GM21423 (cell line): ENCODE results near the gene TLN1.
A peak's percentile ranks its signal among the peaks of the same experiment; 100 is the strongest.

Experiments
- ATAC-seq: cut with Tn5 transposase; IDR thresholded peaks from one replicate; pipeline ENCODE4 v1.9.1; 2021; ENCODE audit warnings: mild to moderate bottlenecking, moderate library complexity; ENCODE audit not compliant: unreplicated experiment

The TLN1 gene

DNA sequence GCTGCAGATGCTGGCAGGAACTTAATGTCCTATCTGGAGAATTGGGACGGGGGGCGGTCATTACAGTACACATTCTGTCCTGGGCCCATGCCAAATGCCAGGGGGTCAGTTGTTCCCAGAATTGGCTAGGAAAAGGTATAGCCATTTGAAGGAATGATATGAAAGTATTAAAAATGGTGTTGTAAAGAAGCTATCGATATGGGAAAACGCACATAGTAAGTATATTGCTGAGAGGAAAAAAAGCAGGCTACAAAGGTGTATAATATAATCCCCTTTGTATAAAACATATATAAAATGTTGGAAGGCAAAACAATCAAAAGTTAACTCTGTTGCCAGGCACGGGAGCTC is 66.5 kb downstream of the TLN1 start:
- ATAC-seq: no peak

DNA sequence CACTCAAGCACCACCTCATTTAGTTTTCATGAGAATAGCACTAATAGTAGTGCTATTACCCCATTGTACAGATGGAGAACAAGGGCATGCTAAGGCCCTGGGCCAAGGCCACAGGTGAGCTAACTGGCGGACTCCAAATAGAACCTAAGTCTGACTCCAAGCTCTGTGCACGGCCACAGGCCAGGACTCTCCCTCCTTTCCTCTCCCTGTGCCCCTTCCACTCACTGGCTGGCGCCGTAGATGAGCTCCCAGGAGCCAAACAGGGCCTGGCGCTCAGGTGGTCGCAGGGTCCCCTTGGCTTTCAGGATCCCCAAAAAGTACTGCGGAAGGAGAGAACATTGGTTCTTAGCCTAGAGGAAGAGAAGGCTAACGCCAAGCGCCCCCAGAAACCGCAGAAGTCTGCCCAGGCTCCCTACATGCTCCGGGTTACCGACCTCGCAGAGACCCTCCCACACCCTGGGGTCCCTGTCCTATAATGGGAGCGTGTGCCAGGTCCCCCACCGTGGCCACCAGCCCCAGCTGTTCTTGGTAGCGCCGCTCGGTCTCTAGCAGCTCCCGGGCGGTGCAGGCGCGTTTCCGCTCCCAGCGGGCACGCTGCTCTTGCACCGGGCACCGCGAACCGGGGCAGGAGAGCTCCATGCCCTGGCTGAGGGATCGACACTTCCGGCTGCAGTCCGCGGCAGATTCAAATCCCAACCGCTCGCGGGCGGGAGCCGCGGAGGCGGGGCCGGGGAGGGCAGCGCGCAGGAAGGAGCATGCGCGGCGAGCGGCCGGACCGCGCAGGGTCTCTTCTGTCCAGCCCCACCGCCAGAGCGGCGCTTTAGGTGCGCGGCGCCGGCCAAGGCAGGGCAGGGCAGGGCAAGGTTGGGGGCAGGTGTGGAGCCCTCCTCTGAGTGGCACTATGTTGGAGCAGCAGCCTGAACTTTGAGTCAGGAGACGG is 67.2 kb downstream of the TLN1 start, which contains the start of gene ARHGEF39:
Gene ARHGEF39, minus strand, starts transcription at position 665 of the 940 bp plus-strand sequence. Its CDS starts 26 bp downstream, at position 639.
- ATAC-seq: peak; percentile 76

DNA sequence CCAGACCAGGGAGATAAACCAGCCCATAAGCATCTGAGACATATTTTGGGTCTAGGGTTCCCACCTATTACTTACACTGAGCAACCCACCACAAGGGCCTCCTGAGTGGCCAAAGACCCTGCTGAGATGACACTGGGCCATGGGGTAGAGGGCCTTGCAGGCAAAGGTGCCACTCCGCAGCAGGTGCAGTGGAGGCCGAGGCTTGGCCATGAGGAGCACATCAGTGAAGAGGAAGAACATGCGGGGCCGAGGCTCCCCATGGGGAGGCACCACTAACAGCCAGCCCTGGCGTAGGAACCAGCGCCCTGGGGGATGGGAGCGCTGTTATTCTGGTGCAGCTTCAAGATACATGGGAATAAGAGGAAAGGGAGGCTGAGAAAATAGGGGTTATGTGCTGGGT is 69.6 kb downstream of the TLN1 start:
- no peak for ATAC-seq

DNA sequence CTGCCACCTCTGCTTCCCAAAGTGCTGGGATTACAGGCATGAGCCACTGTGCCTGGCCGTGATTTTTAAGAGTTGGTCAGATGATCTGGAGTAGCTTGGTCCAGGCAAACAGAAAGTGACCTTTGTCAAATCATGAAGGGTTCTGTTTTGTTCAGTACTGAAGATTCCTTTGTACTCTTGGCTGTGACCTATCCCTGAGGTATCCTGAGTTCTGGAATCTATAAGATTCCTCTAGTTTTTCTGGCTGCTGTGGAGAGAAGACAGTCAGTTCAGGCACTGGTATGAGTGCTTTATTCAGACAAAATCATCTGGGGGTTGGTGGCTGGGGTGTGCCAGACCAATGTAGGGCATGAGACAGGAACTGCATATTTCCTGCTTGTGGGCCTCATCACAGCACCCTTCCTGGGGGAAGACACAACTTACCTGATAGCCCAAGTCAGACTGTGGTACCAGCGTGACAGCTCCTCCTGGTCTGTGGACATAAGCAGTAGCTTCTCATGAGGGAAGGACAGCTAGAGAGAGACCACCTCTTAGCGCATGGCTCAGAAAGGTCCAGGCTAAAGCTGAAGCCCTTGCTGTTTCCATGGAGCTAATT is 70.1 kb downstream of the TLN1 start:
- no peak for ATAC-seq

DNA sequence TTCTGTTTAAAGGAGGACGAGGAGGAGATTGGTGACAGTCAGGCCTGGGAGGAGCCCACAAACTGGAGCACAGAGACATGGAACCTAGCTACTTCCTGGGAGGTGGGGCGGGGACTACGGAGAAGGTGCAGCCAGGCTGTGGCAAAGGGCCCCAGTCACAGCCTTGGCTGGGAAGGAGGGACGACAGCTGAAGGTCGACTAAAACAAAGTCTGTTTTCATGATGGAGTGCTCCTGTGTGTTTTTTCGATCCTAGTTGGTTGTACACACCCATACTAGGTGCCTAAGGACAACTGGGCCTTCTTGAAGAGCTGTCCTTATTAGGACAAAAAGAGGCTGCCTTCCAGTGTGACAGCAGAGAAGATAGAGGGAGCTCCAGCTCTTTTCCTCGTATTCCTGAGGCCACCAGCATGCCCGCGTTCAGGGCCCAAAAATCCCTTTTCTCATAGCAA is 71.0 kb downstream of the TLN1 start:
- no peak for ATAC-seq

DNA sequence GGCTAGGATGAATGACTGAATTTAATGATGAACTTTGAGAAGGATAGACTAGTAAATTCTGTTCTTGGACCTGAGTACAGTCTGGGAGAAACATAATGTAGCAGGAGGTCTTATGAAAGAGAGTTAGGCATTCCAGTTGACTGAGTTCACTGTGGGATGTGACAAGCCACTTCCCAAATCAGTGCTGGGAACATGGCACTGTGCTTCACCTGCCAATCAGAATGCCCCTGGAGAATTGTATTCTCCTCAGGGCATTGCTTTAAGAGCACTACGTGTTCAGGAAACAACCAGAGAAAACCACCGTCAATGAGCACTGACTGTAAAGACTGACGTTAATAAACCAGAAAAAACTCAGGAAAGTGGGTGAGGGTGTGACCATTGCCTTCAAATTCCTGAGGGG is 72.7 kb downstream of the TLN1 start:
- ATAC-seq: no peak

DNA sequence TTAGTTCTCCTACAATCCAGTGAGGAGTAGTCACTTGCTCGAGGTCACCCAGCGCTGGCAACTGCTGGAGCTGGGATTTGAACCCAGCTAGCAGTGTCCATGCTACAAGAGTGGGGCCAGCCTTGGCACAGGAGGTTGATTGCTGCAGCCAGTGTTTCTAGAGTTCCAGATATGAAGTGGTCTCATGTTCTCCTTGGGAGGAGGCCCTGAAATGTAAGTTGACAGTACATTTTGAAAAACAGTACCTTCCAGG is 73.1 kb downstream of the TLN1 start:
- no peak for ATAC-seq

DNA sequence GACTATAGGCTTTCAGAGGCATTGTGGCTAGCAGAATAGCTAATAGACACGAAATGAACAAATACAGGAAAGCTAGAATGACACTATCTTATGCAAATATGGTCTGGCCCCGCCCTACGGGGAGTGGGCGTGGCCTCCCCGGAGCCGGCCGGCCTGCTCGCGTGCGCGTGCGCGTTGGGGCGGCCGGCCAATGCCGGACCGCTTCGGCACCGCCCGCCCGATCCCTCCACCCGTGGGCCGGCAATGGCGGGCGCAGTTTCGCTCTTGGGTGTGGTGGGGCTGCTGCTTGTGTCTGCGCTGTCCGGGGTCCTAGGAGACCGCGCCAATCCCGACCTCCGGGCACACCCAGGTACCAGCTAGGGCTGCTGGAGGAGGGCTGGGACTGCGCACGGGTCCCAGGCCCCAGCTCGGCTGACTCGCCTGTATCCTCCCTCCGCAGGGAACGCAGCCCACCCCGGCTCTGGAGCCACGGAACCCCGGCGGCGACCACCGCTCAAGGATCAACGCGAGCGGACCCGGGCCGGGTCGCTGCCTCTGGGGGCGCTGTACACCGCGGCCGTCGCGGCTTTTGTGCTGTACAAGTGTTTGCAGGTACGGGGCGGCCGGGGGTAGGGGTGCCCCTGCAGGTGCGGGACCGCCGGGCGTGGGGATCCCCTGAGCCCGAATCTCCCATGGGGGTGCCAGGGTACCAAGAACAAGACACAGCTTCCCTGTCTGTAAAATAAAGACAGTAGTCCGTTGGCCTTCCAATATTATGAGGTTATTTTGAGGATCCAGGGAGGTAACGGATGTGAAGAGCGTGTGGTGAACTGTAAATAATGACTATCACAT is 73.6 kb downstream of the TLN1 start, which contains the start of gene CCDC107:
Gene CCDC107, plus strand, starts transcription at position 156 of the 831 bp plus-strand sequence. Its CDS starts 88 bp downstream, at position 244.
- peak; percentile 55 for ATAC-seq

DNA sequence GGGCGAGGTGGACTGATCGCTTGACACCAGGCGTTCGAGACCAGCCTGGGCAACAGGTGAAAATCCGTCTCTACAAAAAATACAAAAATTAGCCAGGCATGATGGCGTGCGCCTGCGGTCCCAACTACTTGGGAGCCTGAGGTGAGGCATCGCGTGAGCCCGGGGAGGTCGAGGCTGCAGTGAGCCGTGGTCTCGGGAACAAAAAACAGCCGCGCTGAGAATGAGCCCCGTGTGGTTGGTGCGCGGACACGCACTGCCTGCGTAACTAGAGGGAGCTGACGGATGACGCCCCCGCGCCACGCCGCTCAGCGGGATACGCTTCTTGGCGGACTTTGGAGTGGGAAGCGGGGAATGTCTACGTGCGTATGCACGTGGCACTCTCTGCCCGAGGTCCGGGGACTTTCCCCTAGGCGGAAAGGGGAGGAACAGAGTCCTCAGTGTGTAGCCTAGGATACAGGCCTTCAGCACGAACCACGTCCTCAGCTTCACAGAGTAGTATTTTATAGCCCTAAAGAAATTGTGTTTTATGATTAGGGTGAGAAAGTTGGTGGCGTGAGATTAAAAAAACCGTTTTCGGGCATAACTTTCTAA is 74.4 kb downstream of the TLN1 start, which contains the start of gene RMRP:
Gene RMRP, minus strand, starts transcription at position 474 of the 591 bp plus-strand sequence.
- peak; percentile 84 for ATAC-seq

DNA sequence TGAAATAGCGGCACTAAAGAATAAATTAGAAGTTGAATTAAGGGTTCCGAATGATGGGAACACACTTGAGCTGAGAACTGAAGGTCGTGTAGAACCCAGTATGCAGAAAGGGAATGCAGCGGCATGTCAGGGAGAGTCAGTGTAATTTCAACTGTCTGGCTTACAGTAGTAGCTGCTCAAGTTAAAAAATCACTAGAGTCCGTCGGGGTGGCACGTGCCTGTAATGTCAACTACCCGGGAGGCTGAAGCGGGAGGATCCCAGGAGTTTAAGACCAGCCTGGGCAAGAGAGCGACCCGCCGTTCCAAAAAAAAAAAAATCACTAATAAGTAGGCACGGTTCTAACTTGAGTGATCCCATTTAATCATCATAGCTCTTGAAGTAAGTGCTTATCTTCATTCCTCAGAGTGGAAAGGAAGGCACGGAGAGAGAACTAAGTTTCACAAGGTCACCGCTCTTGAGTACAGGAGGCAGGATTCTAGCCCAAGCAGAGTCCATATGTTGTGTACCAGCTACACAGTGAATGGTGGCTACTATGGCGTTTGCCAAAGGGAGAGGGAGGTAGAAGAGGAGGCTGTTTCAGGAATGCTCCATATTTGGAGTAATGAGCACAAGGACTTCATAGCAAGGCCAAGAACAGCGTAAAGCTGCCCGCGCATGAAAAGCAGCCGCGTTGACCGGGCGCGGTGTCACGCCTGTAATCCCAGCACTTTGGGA is 75.0 kb downstream of the TLN1 start:
- no peak for ATAC-seq

DNA sequence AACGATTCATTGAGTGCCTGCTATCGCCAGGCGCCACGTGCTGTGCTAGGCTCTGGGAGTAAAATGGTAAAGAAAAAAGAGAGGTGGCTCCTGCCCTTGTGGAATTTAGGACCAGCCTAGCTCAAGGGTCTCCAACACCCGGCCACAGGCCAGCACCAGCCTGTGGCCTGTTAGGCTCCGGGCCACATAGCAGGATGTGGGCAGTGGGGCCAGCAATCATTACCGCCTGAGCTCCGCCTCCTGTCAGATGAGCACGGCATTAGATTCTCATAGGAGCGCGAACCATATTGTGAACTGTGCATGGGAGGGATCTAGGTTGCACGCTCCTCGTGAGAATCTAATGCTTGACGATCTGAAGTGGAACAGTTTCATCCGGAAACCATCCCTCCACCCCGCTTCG is 75.6 kb downstream of the TLN1 start:
- ATAC-seq: no peak

DNA sequence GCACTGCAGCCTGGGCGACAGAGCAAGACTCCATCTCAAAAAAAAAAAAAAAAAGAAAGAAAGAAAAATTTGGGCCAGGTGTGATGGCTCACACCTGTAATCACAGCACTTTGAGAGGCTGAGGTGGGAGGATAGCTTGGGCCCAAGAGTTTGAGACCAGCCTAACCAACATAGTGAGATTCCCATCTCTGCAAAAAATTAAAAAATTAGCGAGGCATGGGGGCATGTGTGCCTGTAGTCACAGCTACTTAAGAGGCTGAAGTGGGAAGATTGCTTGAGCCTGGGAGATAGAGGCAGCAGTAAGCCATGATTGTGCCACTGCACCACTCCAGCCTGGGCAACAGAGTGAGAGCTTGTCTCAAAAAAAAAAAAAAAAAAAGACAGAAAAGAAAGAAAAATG is 78.4 kb downstream of the TLN1 start:
- ATAC-seq: no peak

DNA sequence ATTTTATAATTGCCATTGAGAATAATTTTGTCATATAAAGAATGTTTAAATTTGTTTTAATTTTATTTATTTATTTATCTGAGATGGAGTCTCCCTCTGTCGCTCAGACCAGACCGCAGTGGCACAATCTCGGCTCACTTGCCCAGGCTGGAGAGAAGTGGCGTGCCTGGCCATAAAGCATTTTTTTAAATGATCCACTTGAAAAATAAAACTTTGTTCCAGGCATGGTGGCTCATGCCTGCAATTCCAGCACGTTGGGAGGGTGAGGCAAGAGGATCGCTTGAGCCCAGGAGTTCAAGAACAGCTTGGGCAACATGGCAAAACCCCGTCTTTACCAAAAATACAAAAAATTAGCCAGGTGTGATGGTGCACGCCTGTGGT is 79.2 kb downstream of the TLN1 start:
- ATAC-seq: no peak

DNA sequence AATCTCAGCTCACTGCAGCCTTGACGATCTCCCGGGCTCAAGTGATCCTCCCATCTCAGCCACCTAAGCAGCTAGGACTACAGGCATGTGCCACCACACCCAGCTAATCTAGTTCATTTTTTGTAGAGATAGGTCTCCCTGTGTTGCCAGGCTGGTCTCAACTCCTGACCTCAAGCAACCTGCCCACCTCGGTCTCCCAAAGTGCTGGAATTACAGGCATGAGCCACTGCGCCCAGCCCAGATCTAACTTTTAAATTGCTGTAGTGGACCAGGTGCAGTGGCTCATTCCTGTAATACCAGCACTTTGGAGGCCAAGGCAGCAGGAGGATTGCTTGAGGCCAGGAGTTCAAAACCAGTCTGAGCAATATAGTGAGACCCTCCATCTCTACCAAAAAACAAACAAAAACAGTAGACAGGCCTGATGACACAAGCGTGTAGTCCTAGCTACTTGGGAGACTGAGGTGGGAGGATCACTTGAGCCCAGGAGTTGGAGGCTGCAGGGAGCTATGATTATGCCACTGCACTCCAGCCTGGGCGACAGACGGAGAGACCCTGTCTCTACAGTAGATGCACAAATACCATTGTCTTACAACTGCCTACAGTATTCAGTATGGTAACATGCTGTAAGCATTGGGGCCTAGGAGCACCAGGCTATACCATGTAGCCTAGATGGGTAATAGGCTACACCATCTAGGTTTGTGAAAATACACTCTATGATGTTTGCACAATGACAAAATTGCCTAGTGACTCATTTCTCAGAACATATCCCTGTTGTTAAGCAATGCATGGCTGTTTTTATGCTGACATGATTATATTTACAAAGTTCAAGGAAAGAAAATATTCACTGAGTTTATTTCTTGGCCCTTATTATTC is 79.8 kb downstream of the TLN1 start:
- no peak for ATAC-seq

DNA sequence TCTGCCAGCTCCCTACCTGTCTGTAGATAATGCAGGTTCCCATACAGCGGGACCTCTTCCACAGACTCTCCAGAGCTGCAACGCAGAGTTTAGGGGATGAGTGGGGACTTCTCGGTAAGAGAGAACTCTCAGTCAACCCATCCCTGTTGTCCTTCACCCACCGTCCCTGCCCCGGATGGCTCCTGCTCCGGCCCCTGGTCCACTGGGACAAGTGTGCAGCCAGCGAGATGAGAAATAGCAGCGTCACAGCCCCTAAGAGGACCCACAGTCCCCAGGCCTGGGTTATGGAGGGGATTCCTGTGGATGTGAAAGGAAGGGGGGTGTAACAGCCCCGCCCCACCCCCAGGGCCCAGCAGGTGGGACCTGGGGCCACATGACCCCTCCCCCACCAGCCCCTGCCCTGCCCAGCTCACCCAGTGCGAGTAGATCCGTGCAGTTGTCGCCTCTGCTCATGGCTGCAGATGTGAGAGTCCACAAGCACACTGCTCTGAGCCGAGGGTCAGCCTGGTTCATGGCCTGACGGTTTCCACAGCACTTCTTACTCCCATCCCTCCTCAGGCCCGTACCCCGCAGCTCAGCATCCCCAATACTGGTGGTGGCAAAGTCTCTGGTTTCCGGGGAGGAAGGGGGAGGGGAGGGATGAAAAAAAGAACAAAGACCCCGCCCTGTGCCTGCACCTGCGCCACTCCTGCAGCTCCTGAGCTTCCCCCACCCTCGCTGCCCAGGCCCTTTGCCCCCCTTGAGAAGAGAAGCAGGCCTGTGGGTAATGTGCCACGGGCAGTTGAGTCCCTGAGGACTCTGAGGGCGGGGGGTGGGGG is 81.4 kb downstream of the TLN1 start, which contains the start of gene SIT1:
Gene SIT1, minus strand, starts transcription at position 591 of the 818 bp plus-strand sequence. Its CDS starts 78 bp downstream, at position 513.
- ATAC-seq: no peak

DNA sequence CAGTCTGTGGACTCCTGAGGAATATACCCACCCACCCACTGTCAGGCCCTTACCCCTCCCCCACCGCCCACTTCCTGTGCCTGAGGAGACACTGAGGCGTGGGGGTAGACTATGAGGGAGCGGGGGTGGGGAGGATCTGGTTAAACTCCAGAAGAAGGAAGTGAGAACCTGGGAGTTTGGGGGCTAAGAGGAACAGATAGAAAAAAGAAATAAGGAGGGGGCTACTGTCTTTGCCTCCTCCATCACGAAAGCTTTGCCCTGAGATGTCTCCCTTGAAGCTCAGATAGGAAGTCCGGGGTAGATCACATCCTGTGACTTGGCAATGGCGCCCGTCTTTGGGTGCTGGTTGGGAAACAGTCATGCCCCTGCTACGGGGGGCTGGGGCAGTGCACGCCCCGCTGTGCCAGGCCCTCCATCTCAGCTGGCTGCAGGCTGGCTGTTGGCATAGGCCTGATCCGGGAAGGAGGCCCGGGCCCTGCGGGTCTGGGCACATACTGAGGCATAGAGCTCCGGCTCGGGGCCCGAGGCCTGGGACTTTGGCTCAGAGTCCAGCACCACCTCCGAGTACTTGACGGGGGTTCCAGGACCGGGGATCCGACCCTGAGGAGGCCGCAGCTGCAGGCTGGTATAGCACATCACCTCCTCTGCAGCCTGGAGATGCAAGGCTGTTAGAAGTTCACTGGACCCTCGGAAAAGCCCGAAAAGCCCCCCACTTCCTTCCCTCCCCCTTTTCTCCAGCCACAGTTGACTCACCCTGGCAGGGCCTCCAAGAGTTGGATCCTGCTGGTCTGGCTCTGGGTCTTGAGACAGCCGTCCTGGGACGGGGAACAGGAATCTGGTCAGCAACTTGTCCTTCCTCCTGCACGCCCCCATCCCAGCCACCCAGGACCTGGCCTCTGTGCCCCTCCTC is 82.3 kb downstream of the TLN1 start:
- ATAC-seq: no peak
